Germinal center (tissue), 1 donor: ENCODE data around the gene ASIP.
"Not testable (repeated sequence)": the region's sequence is repeated elsewhere in the genome, so short reads cannot be mapped to it uniquely, and the experiment has no call there.

Source experiments
- DNase-seq: peaks from one replicate; pipeline ENCODE4 v3.0.0; 2012; ENCODE audit warnings: mixed read lengths, low spot score

The ASIP gene

GRCh38 chr20:34242879-34243278, 1.7 kb downstream of the ASIP start:
- DNase-seq = no peak

DNA sequence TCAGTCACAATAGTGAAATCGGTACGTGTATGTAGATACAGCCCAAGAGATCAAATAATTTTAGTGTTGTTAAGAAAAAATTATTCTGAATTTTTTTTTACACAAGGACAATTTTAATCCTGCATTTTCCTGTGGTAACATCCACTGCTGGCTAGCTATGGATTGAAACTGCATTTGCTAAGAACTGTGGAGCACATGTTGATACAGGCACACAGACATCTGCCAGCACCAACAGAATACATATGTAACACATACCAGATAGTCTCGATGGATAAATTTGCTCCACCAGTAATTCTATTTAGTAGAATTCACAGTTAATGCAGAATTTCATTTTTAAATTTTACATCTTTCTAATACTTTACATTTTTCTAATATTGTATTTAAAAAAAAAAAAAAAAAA, 2.2 kb downstream of the ASIP start:
- no peak for DNase-seq

DNA sequence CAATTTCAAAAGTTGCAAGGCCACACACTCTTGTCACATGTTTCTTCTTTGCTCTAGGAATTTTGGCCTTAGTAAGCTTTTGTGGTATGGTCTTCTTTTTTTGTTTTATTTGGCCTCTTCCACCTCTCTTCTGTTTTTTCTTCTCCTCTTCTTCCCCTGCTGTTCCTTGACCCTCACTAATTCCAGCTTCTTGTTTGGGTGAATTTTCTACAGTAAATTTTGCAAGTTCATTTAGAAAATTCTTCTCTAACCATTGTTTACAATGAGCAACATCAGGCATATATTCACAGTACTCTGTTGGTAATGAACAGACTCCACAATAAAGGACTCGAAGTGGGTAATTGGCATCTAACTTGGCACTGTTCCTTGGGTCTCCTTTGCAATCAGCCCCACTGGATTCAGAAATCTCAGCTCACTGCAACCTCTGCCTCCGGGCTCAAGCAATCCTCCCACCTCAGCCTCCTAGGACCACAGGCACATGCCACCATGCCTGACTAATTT, 5.0 kb downstream of the ASIP start:
- no peak for DNase-seq

DNA sequence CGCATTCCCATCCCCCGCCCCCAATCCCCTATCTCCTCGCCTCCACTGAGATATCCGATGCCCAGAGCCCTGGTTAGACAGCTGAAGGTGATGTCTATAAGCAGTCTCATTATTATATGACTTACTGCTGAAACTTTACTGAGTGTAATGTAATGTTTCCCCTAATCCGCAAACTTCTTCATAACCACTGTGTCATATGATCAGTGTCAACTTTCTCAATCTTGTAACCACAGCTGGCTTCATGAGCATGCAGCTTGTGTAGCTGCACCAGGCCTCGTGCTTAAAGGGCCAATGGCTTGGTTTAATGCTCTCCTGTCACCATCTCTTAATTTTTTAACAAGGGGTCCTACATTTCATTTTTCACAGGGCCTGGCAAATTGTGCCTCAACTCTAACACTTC, 8.1 kb downstream of the ASIP start:
- DNase-seq = no peak

GRCh38 chr20:34250005-34250404, 8.8 kb downstream of the ASIP start:
- no peak for DNase-seq

DNA sequence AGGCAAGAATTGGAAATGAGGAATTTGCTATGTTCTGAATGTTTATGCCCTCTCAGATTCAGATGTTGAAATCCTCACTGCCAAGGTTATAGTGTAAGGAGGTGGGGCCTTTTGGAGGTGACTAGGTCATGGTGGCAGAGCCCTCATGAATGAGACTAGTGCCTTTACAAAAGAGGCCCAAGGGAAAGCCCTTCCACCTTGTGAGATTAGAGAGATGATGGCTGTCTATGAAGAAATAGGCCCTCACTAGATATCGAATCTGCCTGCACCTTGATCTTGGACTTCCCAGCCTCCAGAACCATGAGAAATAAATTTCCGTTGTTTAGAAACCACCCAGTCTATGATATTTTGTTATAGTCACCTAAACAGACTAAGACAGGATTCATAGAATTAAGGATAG, 10.4 kb downstream of the ASIP start:
- DNase-seq = no peak

- DNase-seq = not testable (repeated sequence)
These were observed 11.3 kb downstream of the ASIP start for GRCh38 chr20:34252431-34253086.

GRCh38 chr20:34254979-34255378, 13.8 kb downstream of the ASIP start:
- no peak for DNase-seq

GRCh38 chr20:34256629-34257124, 15.5 kb downstream of the ASIP start:
- no peak for DNase-seq

- DNase-seq = no peak
These were observed 19.2 kb downstream of the ASIP start for GRCh38 chr20:34260208-34260942.

- DNase-seq = no peak
These were observed 21.5 kb downstream of the ASIP start for GRCh38 chr20:34262488-34263288.

DNA sequence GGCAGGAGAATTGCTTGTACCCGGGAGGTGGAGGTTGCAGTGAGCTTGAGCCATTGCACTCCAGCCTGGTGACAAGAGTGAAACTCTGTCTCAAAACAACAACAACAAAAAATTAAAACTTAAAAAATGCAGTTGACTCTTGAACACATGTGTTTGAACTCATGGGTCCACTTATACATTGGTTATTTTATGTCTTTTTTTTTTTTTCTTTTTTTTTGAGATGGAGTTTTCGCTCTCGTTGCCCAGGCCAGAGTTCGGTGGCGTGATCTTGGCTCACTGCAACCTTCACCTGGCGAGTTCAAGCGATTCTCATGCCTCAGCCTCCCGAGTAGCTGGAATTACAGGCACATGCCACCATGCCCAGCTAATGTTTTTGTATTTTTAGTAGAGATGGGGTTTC, 22.2 kb downstream of the ASIP start:
- DNase-seq = not testable (repeated sequence)

GRCh38 chr20:34264141-34264540, 22.9 kb downstream of the ASIP start:
- no peak for DNase-seq

GRCh38 chr20:34268145-34268544, 26.9 kb downstream of the ASIP start:
- no peak for DNase-seq

DNA sequence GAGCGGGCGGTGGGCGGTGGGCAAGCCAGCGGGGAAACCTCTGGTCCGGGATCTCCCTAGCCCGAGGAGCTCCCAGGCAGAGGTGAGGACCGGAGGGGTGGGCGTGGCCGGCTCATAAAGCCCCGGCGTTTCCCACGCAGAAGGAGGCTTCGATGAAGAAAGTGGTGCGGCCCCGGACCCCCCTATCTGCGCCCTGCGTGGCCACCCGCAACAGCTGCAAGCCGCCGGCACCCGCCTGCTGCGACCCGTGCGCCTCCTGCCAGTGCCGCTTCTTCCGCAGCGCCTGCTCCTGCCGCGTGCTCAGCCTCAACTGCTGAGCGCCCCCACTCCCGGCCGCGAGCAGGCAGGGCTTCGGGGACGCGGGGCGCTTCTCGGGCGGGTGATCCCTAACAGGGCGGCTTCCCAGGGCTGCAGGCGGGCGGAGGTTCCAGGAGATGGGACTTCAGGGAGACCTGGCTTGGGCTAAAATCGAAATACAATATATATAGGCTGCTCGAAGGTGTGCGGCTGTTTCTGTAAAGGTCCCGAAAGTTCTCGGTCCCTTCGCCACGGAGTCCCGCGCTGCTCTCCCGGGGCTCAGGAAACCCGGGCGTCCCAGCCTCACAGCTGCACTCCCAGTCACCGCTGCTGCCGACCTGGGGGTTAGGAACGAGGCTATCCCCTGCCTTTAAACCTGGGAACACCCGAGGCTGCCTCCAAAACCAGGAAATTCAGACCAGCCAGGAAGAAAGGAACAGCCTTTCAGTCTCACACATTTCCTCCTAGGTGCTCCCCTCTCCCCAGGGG, 27.8 kb downstream of the ASIP start:
- DNase-seq = peak; percentile 47

DNA sequence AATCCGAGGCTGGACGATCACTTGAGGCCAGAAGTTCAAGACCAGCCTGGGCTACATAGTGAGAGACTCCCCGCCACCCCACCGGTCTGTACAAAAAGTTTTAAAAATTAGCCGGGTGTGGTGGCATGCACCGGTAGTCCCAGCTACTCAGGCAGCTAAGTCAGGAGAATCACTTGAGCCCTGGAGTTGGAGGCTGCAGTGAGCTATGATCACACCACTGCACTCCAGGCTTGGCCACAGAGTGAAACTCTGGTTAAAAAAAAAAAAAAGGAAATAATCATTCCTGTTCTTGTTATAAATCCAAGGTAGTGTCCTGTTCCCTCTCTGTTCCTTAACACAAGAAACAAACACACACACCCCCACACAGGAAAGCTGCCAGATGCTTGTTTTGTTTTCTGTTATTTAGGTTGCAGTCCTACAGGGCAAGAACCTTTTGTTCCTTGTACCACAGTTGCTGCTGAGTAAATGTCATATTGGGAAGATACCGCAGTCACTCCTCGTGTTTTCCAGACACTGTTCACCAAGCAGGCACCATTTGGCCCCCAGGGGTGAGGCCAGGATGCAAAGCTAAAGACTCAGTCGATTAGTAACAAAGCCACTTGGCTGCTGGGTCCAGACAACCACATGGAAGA, 28.9 kb downstream of the ASIP start:
- no peak for DNase-seq

DNA sequence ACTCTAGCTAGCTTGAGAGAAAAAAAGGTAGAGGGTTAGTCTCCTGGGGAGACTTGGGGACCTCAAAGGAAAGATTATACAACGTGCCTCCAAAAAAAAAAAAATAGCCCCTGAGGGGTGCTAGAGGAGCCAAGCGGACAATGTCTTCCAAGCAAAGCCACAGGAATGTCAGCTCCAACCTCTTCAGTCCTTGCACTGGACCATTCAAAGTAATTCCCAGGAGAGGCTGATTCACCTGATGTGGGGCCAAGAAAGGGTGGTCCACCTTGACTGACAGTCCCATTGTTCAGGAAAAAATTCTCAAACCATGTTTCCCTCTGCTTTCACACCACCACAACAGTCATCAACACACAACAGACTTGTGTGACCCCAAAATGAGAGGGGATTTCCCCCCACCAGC, 30.7 kb downstream of the ASIP start:
- no peak for DNase-seq

DNA sequence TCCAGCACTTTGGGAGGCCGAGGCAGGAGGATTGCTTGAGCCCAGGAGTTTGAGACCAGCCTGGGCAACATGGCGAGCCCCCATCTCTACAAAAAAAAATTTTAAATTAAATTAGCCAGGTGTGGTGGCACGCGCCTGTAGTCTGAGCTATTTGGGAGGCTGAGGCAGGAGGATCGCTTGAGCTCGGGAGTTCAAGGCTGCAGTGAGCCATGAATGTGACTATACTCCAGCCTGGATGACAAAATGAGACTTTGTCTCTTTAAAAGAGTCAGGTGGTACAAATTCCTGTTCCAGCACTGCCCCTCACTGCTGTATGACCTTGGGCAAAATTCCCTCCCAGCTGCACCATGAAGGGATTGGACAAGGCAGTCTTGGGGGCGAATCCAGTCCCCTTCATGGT, 33.5 kb downstream of the ASIP start:
- no peak for DNase-seq

DNA sequence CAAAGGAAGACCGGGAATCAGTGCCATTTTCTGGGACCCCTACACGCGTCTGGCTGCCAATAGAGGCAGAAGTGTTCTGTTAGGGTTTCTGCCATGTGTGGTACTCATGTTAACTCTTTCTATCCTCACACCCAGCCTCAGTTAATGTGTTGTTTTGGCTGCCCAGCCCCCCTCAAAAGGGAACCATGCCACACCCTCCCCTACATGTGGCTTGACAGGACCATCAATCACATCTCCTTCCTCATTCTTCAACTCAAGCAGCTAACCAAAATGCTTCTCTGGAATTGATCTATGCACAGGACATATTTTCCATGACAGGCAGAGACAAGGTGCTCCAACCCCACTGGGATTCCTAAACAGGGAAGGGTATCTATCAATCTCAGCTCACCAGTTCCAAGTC, 40.0 kb downstream of the ASIP start:
- no peak for DNase-seq

- DNase-seq = no peak
These were observed 40.8 kb downstream of the ASIP start for GRCh38 chr20:34282041-34282440.

GRCh38 chr20:34283844-34284243, 42.6 kb downstream of the ASIP start:
- no peak for DNase-seq
